HepG2 (cell line): ENCODE data around the gene TLCD1. TPM values are rescaled to one million over a fixed set of nuclear protein-coding genes. Genes with fewer than 3 reads are reported as not detected.

Experiments used
- AHR ChIP-seq: IDR thresholded peaks from 2 replicates; pipeline ENCODE4 v1.6.1; 2018; ENCODE audit warnings: missing genetic modification reagents, missing compliant biosample characterization
- DR1 ChIP-seq: sonication (generic); formaldehyde crosslinking; IDR thresholded peaks from 2 replicates; pipeline ENCODE4 v1.8.0; 2021; ENCODE audit warnings: mild to moderate bottlenecking, missing genetic modification reagents, inconsistent platforms
- FOXK1 ChIP-seq: sonication (generic); formaldehyde crosslinking; IDR thresholded peaks from 2 replicates; pipeline ENCODE4 v1.4.0; 2020; ENCODE audit warnings: low read depth, missing genetic modification reagents, borderline replicate concordance
- JUN ChIP-seq: sonication (generic); formaldehyde crosslinking; IDR thresholded peaks from 2 replicates; pipeline ENCODE4 v1.4.0; 2020; ENCODE audit warnings: mild to moderate bottlenecking, missing genetic modification reagents
- KAT8 ChIP-seq: IDR thresholded peaks from 2 replicates; pipeline ENCODE4 v1.6.1; 2016; ENCODE audit warnings: missing genetic modification reagents, missing compliant biosample characterization
- ZKSCAN5 ChIP-seq: sonication (generic); formaldehyde crosslinking; IDR thresholded peaks from 2 replicates; pipeline ENCODE4 v1.5.1; 2020; ENCODE audit warnings: mild to moderate bottlenecking, missing genetic modification reagents
- ZNF121 ChIP-seq: sonication (generic); formaldehyde crosslinking; IDR thresholded peaks from 2 replicates; pipeline ENCODE4 v1.5.0; 2020; ENCODE audit warnings: mild to moderate bottlenecking, missing genetic modification reagents
- ZNF629 ChIP-seq: sonication (generic); formaldehyde crosslinking; conservative IDR thresholded peaks from 2 replicates; pipeline ENCODE4 v1.5.0; 2020; ENCODE audit warnings: missing genetic modification reagents
- ZNF776 ChIP-seq: sonication (generic); formaldehyde crosslinking; IDR thresholded peaks from 2 replicates; pipeline ENCODE4 v1.4.0; 2020; ENCODE audit warnings: mild to moderate bottlenecking, missing genetic modification reagents
- ZSCAN31 ChIP-seq: sonication (generic); formaldehyde crosslinking; IDR thresholded peaks from 2 replicates; pipeline ENCODE4 v1.5.0; 2020; ENCODE audit warnings: low read depth, mild to moderate bottlenecking, missing genetic modification reagents
- polyA plus RNA-seq, 8 experiments: library from polyadenylated mRNA; depleted of rRNA in 3 of 8; stranded (reverse) in 7 of 8; unstranded in 1 of 8; fragments of >200 nt; fragmentation: Illumina TruSeq in 4 of 8; extraction: Trizol in 4 of 8; gene quantifications; 2 replicates each; pipeline versions ENCODE4 v1.2.1 to v1.2.3, GENCODE V29; 2011 to 2016; ENCODE audit warnings: low read depth in 4 of 8, missing spikeins in 1 of 8, mixed read lengths in 1 of 8; ENCODE audit not compliant: insufficient read depth in 1 of 8
- total RNA-seq, 5 experiments: library from RNA; depleted of rRNA; stranded (reverse); fragments of >200 nt; fragmentation: Illumina TruSeq; extraction: Trizol; gene quantifications; 2 replicates each; pipeline ENCODE4 v1.2.3, GENCODE V29; 2016; ENCODE audit warnings: low read depth in 1 of 5
- TF ChIP-seq, protein P1 (sequence below): sonication (generic); formaldehyde crosslinking; IDR thresholded peaks from 2 replicates; pipeline ENCODE4 v1.9.0; 2021; ENCODE audit warnings: missing genetic modification reagents, mild to moderate bottlenecking, borderline replicate concordance
- TF ChIP-seq, protein P2 (sequence below): IDR thresholded peaks from 2 replicates; pipeline ENCODE4 v1.6.1; 2016; ENCODE audit warnings: missing genetic modification reagents, missing compliant biosample characterization
- TF ChIP-seq, protein P3 (sequence below): sonication (generic); formaldehyde crosslinking; IDR thresholded peaks from 2 replicates; pipeline ENCODE4 v1.4.0; 2020; ENCODE audit warnings: missing genetic modification reagents
- TF ChIP-seq, protein P4 (sequence below): sonication (generic); formaldehyde crosslinking; IDR thresholded peaks from 2 replicates; pipeline ENCODE4 v1.4.0; 2020; ENCODE audit warnings: missing genetic modification reagents
- TF ChIP-seq, protein P5 (sequence below): sonication (generic); formaldehyde crosslinking; IDR thresholded peaks from 2 replicates; pipeline ENCODE4 v1.8.0; 2022; ENCODE audit warnings: mild to moderate bottlenecking, missing genetic modification reagents, borderline replicate concordance
- TF ChIP-seq, protein P6 (sequence below): IDR thresholded peaks from 2 replicates; pipeline ENCODE4 v1.6.1; 2018; ENCODE audit warnings: missing genetic modification reagents
- TF ChIP-seq, protein P7 (sequence below): sonication (generic); formaldehyde crosslinking; IDR thresholded peaks from 2 replicates; pipeline ENCODE4 v1.4.0; 2020; ENCODE audit warnings: missing genetic modification reagents

The TLCD1 gene
- total and polyA plus RNA-seq, 2 of the 13 experiments (the other 11 are each of a cell fraction or from before 2014, with no cell fraction given) = 14.9 to 19.6 TPM

DNA sequence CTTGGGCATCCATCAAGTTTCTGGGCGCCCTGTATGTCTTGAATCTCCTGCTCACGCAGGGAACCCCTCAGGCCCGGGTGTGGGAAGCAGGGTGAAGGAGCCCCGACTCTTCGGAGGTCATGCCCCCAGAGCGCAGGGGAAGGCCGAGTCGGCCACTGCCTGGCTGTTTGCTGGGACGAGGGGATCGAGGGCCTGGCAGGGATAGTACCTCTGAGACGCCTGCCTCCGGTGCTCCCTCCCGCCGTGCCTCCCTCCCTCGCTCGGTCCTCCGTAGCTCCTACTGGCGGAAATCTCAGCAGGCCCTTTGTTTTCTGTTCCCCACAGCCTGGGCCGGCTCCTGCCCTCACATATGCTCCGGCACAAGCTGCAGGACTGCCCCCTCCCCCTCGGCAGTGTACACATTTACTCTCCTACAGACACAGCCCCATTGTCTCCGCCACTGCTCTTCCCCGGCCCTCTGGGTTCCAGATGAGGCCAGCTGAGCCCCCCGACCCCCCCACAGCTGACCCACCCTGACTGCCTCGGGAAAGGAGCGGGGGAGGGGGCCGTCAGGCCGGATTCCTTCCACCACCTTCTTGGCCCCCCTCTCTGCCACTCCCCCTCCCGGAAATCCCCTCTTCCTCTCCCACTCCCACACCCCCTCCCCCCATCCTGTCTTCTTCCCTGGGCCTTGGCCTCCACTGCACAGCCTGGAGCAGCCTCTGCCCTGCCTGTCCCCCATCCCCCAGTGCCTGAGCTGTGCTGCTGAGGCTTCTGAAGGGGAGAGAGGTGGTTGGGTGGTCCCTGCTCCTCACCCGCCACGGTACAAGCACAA lies 19.1 kb upstream of the TLCD1 start (continued):
- TF ChIP-seq, protein P1, sequence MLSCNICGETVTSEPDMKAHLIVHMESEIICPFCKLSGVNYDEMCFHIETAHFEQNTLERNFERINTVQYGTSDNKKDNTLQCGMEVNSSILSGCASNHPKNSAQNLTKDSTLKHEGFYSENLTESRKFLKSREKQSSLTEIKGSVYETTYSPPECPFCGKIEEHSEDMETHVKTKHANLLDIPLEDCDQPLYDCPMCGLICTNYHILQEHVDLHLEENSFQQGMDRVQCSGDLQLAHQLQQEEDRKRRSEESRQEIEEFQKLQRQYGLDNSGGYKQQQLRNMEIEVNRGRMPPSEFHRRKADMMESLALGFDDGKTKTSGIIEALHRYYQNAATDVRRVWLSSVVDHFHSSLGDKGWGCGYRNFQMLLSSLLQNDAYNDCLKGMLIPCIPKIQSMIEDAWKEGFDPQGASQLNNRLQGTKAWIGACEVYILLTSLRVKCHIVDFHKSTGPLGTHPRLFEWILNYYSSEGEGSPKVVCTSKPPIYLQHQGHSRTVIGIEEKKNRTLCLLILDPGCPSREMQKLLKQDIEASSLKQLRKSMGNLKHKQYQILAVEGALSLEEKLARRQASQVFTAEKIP (CRISPR knock-in tag) = no peak
- no peak for TF ChIP-seq ZSCAN31
- TF ChIP-seq JUN (CRISPR knock-in tag) = 0 out of 2 replicates have a peak, but pooled peaks have one; percentile 14
- TF ChIP-seq, protein P2, sequence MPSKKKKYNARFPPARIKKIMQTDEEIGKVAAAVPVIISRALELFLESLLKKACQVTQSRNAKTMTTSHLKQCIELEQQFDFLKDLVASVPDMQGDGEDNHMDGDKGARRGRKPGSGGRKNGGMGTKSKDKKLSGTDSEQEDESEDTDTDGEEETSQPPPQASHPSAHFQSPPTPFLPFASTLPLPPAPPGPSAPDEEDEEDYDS (CRISPR knock-in tag) = peak; percentile 59
- TF ChIP-seq, protein P3, sequence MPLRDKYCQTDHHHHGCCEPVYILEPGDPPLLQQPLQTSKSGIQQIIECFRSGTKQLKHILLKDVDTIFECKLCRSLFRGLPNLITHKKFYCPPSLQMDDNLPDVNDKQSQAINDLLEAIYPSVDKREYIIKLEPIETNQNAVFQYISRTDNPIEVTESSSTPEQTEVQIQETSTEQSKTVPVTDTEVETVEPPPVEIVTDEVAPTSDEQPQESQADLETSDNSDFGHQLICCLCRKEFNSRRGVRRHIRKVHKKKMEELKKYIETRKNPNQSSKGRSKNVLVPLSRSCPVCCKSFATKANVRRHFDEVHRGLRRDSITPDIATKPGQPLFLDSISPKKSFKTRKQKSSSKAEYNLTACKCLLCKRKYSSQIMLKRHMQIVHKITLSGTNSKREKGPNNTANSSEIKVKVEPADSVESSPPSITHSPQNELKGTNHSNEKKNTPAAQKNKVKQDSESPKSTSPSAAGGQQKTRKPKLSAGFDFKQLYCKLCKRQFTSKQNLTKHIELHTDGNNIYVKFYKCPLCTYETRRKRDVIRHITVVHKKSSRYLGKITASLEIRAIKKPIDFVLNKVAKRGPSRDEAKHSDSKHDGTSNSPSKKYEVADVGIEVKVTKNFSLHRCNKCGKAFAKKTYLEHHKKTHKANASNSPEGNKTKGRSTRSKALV (CRISPR knock-in tag) = no peak
- TF ChIP-seq, protein P4, sequence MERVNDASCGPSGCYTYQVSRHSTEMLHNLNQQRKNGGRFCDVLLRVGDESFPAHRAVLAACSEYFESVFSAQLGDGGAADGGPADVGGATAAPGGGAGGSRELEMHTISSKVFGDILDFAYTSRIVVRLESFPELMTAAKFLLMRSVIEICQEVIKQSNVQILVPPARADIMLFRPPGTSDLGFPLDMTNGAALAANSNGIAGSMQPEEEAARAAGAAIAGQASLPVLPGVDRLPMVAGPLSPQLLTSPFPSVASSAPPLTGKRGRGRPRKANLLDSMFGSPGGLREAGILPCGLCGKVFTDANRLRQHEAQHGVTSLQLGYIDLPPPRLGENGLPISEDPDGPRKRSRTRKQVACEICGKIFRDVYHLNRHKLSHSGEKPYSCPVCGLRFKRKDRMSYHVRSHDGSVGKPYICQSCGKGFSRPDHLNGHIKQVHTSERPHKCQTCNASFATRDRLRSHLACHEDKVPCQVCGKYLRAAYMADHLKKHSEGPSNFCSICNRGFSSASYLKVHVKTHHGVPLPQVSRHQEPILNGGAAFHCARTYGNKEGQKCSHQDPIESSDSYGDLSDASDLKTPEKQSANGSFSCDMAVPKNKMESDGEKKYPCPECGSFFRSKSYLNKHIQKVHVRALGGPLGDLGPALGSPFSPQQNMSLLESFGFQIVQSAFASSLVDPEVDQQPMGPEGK (CRISPR knock-in tag) = peak; percentile 99
- TF ChIP-seq ZNF776 (CRISPR knock-in tag) = no peak
- TF ChIP-seq, protein P5, sequence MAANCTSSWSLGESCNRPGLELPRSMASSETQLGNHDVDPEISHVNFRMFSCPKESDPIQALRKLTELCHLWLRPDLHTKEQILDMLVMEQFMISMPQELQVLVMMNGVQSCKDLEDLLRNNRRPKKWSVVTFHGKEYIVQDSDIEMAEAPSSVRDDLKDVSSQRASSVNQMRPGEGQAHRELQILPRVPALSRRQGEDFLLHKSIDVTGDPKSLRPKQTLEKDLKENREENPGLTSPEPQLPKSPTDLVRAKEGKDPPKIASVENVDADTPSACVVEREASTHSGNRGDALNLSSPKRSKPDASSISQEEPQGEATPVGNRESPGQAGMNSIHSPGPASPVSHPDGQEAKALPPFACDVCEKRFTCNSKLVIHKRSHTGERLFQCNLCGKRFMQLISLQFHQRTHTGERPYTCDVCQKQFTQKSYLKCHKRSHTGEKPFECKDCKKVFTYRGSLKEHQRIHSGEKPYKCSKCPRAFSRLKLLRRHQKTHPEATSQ = no peak
- TF ChIP-seq ZNF629 (CRISPR knock-in tag) = peak; percentile 70
- no peak for TF ChIP-seq ZNF121 (CRISPR knock-in tag)
- TF ChIP-seq, protein P6, sequence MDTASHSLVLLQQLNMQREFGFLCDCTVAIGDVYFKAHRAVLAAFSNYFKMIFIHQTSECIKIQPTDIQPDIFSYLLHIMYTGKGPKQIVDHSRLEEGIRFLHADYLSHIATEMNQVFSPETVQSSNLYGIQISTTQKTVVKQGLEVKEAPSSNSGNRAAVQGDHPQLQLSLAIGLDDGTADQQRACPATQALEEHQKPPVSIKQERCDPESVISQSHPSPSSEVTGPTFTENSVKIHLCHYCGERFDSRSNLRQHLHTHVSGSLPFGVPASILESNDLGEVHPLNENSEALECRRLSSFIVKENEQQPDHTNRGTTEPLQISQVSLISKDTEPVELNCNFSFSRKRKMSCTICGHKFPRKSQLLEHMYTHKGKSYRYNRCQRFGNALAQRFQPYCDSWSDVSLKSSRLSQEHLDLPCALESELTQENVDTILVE (CRISPR knock-in tag) = peak; percentile 27; the same call in 1 of the 2 replicates
- peak; percentile 39; the same call in 1 of the 2 replicates for TF ChIP-seq FOXK1 (CRISPR knock-in tag)
- peak; percentile 58; the same call in 1 of the 2 replicates for TF ChIP-seq DR1 (CRISPR knock-in tag)
- no peak for TF ChIP-seq ZKSCAN5 (CRISPR knock-in tag)
- peak; percentile 54; the same call in 1 of the 2 replicates for TF ChIP-seq AHR (CRISPR knock-in tag)
- TF ChIP-seq, protein P7, sequence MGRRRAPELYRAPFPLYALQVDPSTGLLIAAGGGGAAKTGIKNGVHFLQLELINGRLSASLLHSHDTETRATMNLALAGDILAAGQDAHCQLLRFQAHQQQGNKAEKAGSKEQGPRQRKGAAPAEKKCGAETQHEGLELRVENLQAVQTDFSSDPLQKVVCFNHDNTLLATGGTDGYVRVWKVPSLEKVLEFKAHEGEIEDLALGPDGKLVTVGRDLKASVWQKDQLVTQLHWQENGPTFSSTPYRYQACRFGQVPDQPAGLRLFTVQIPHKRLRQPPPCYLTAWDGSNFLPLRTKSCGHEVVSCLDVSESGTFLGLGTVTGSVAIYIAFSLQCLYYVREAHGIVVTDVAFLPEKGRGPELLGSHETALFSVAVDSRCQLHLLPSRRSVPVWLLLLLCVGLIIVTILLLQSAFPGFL (CRISPR knock-in tag) = no peak
- TF ChIP-seq KAT8 (CRISPR knock-in tag) = no peak; the same call in 1 of the 2 replicates
